ENCODE data around the gene PFN2.
"Not testable (repeated sequence)": the region's sequence is repeated elsewhere in the genome, so short reads cannot be mapped to it uniquely, and the experiment has no call there.

PFN2 gene

GRCh38 chr3:149970716-149971402 lies at the start of gene PFN2:
TSS of gene PFN2 (minus strand) at chr3:149970895. CDS start at chr3:149970856, 39 bp downstream.
- peak; percentile 78 for ATAC-seq
- peaks cover 15% of the 10 kb centered on the region for H3K4me1 Mint-ChIP-seq
- H3K27me3 Mint-ChIP-seq = peaks cover 13% of the 10 kb centered on the region
- H3K4me3 Mint-ChIP-seq = peak within 1 kb of the TSS; percentile 89
- H3K36me3 Mint-ChIP-seq = no peaks in the 10 kb centered on the region
- no peaks in the 10 kb centered on the region for H3K9me3 Mint-ChIP-seq
- H3K27ac Mint-ChIP-seq = peak within 1 kb of the TSS; percentile 69

GRCh38 chr3:150015901-150016300 lies 45.2 kb upstream of the PFN2 start:
- Mint-ChIP-seq H3K9me3 (no peaks in the 10 kb centered on the region), H3K27ac (no peak overlapping the region), H3K4me1 (no peaks in the 10 kb centered on the region), H3K27me3 (peaks cover 18% of the 10 kb centered on the region), H3K36me3 (no peaks in the 10 kb centered on the region), H3K4me3 (no peak overlapping the region)
- ATAC-seq = no peak

GRCh38 chr3:150014782-150015181 lies 44.1 kb upstream of the PFN2 start:
- no peak for ATAC-seq
- no peaks in the 10 kb centered on the region for H3K4me1 Mint-ChIP-seq
- H3K9me3 Mint-ChIP-seq = no peaks in the 10 kb centered on the region
- H3K27ac Mint-ChIP-seq = no peak overlapping the region
- H3K4me3 Mint-ChIP-seq = no peak overlapping the region
- peaks cover 18% of the 10 kb centered on the region for H3K27me3 Mint-ChIP-seq
- H3K36me3 Mint-ChIP-seq = no peaks in the 10 kb centered on the region

- no peak for ATAC-seq
- no peaks in the 10 kb centered on the region for H3K36me3 Mint-ChIP-seq
- peaks cover 18% of the 10 kb centered on the region for H3K27me3 Mint-ChIP-seq
- H3K9me3 Mint-ChIP-seq = no peaks in the 10 kb centered on the region
- no peak overlapping the region for H3K27ac Mint-ChIP-seq
- no peaks in the 10 kb centered on the region for H3K4me1 Mint-ChIP-seq
- H3K4me3 Mint-ChIP-seq = no peak overlapping the region
Measured at GRCh38 chr3:150013801-150014200, 43.1 kb upstream of the PFN2 start.

- ATAC-seq = no peak
- Mint-ChIP-seq H3K36me3 (no peaks in the 10 kb centered on the region), H3K4me1 (no peaks in the 10 kb centered on the region), H3K9me3 (no peaks in the 10 kb centered on the region), H3K27ac (no peak overlapping the region), H3K27me3 (peaks cover 12% of the 10 kb centered on the region), H3K4me3 (no peak overlapping the region)
Measured at GRCh38 chr3:150006794-150007193, 36.1 kb upstream of the PFN2 start.

GRCh38 chr3:150005243-150006112 lies 34.8 kb upstream of the PFN2 start:
- no peak for ATAC-seq
- H3K27ac Mint-ChIP-seq = no peak overlapping the region

GRCh38 chr3:150000641-150001040 lies 29.9 kb upstream of the PFN2 start:
- no peak for ATAC-seq
- H3K4me3 Mint-ChIP-seq = no peak overlapping the region
- H3K9me3 Mint-ChIP-seq = peaks cover 6% of the 10 kb centered on the region
- H3K27ac Mint-ChIP-seq = no peak overlapping the region
- peaks cover 21% of the 10 kb centered on the region for H3K27me3 Mint-ChIP-seq
- no peaks in the 10 kb centered on the region for H3K4me1 Mint-ChIP-seq
- H3K36me3 Mint-ChIP-seq = no peaks in the 10 kb centered on the region

More at GRCh38 chr3:150005243-150006112, 34.8 kb upstream of the PFN2 start:
- Mint-ChIP-seq H3K36me3 (no peaks in the 10 kb centered on the region), H3K4me1 (no peaks in the 10 kb centered on the region), H3K9me3 (no peaks in the 10 kb centered on the region), H3K4me3 (no peak overlapping the region), H3K27me3 (peaks cover 12% of the 10 kb centered on the region)

GRCh38 chr3:149999421-149999820 lies 28.7 kb upstream of the PFN2 start:
- no peaks in the 10 kb centered on the region for H3K4me1 Mint-ChIP-seq
- H3K27me3 Mint-ChIP-seq = peaks cover 33% of the 10 kb centered on the region
- peaks cover 18% of the 10 kb centered on the region for H3K9me3 Mint-ChIP-seq
- ATAC-seq = no peak
- no peak overlapping the region for H3K4me3 Mint-ChIP-seq
- no peak overlapping the region for H3K27ac Mint-ChIP-seq
- H3K36me3 Mint-ChIP-seq = peaks cover 12% of the 10 kb centered on the region

- Mint-ChIP-seq H3K36me3 (peaks cover 13% of the 10 kb centered on the region), H3K4me3 (no peak overlapping the region), H3K27ac (no peak overlapping the region), H3K27me3 (peaks cover 38% of the 10 kb centered on the region), H3K4me1 (no peaks in the 10 kb centered on the region), H3K9me3 (peaks cover 19% of the 10 kb centered on the region)
- no peak for ATAC-seq
Measured at GRCh38 chr3:149998946-149999345, 28.3 kb upstream of the PFN2 start.

- no peak for ATAC-seq
- H3K27ac Mint-ChIP-seq = no peak overlapping the region
- peaks cover 18% of the 10 kb centered on the region for H3K36me3 Mint-ChIP-seq
- H3K4me3 Mint-ChIP-seq = no peak overlapping the region
- H3K4me1 Mint-ChIP-seq = no peaks in the 10 kb centered on the region
- peaks cover 21% of the 10 kb centered on the region for H3K9me3 Mint-ChIP-seq
- peaks cover 49% of the 10 kb centered on the region for H3K27me3 Mint-ChIP-seq
Measured at GRCh38 chr3:149992416-149993058, 21.8 kb upstream of the PFN2 start.

GRCh38 chr3:149990423-149990948 lies 19.8 kb upstream of the PFN2 start:
- Mint-ChIP-seq H3K4me1 (no peaks in the 10 kb centered on the region), H3K9me3 (peaks cover 16% of the 10 kb centered on the region), H3K27ac (no peak overlapping the region), H3K4me3 (no peak overlapping the region), H3K27me3 (peaks cover 48% of the 10 kb centered on the region), H3K36me3 (peaks cover 17% of the 10 kb centered on the region)
- ATAC-seq = no peak

- H3K27me3 Mint-ChIP-seq = peaks cover 36% of the 10 kb centered on the region
- no peak for ATAC-seq
Measured at GRCh38 chr3:149989307-149989706, 18.6 kb upstream of the PFN2 start.

GRCh38 chr3:149983628-149984027 lies 12.9 kb upstream of the PFN2 start:
- peaks cover 12% of the 10 kb centered on the region for H3K27me3 Mint-ChIP-seq
- no peaks in the 10 kb centered on the region for H3K9me3 Mint-ChIP-seq
- no peak overlapping the region for H3K27ac Mint-ChIP-seq
- no peak overlapping the region for H3K4me3 Mint-ChIP-seq
- no peaks in the 10 kb centered on the region for H3K4me1 Mint-ChIP-seq
- H3K36me3 Mint-ChIP-seq = no peaks in the 10 kb centered on the region
- no peak for ATAC-seq

More at GRCh38 chr3:149989307-149989706, 18.6 kb upstream of the PFN2 start:
- no peak overlapping the region for H3K27ac Mint-ChIP-seq
- no peak overlapping the region for H3K4me3 Mint-ChIP-seq
- peaks cover 6% of the 10 kb centered on the region for H3K36me3 Mint-ChIP-seq
- H3K4me1 Mint-ChIP-seq = no peaks in the 10 kb centered on the region
- peaks cover 4% of the 10 kb centered on the region for H3K9me3 Mint-ChIP-seq

- ATAC-seq, H3K9me3 Mint-ChIP-seq, H3K4me3 Mint-ChIP-seq, H3K36me3 Mint-ChIP-seq, H3K27ac Mint-ChIP-seq, H3K4me1 Mint-ChIP-seq: not testable (repeated sequence)
- peaks cover 12% of the 10 kb centered on the region for H3K27me3 Mint-ChIP-seq
Measured at GRCh38 chr3:149983053-149983452, 12.4 kb upstream of the PFN2 start.

- H3K27ac Mint-ChIP-seq, H3K36me3 Mint-ChIP-seq, ATAC-seq, H3K4me3 Mint-ChIP-seq, H3K9me3 Mint-ChIP-seq, H3K4me1 Mint-ChIP-seq: not testable (repeated sequence)
- peaks cover 12% of the 10 kb centered on the region for H3K27me3 Mint-ChIP-seq
Measured at GRCh38 chr3:149981979-149982378, 11.3 kb upstream of the PFN2 start.
